ENCODE results near the gene CLDN3. TPM values are rescaled to one million over a fixed set of nuclear protein-coding genes. Genes with fewer than 3 reads are reported as not detected.

CLDN3 gene
- total RNA-seq (2021), result 16.5 and 16.9 TPM in 2 replicates
- long read RNA-seq, transcript CLDN3-201 (1 exons, 1,274 nt), result major isoform, 212 of 212 reads
- long read RNA-seq, partial matches to known transcripts, result 0 of 212 reads
- long read RNA-seq, other reads (novel, unspliced or antisense), result 0 of 212 reads

- peak within 1 kb of the TSS; percentile 79 to 84 for H3K4me3 Mint-ChIP-seq
- Histone ChIP-seq H3K4ac (ENCODE audit: low read depth, low read length) (no peak within 1 kb of the TSS; the same call in 1 of the 2 replicates), H3K56ac (ENCODE audit: insufficient read length, low read depth, low read length) (no peak within 1 kb of the TSS), H3K4me1 (ENCODE audit: insufficient read depth, low read length) (no peaks in the 10 kb centered on the region), H4K20me1 (ENCODE audit: control insufficient read depth, insufficient read depth, insufficient read length) (peaks cover 3% of the 10 kb centered on the region), H2BK12ac (ENCODE audit: insufficient read length, low read depth, low read length) (no peak within 1 kb of the TSS), H2AFZ (ENCODE audit: low read length) (no peak within 1 kb of the TSS), H3T11ph (ENCODE audit: low read length) (no peak within 1 kb of the TSS), H2BK5ac (ENCODE audit: insufficient read length, low read length) (no peak within 1 kb of the TSS), H3K27me3 (ENCODE audit: insufficient read depth, low read length) (peaks cover 2% of the 10 kb centered on the region; the same call in 1 of the 2 replicates), H3K9me3 (ENCODE audit: control insufficient read depth, low read depth, low read length) (no peaks in the 10 kb centered on the region), H2AK5ac (ENCODE audit: insufficient read length, low read length) (no peak within 1 kb of the TSS), H3K27ac (ENCODE audit: insufficient read length, low read depth, low read length) (no peak within 1 kb of the TSS), H2BK20ac (ENCODE audit: low read depth, low read length, poor library complexity, severe bottlenecking) (peak within 1 kb of the TSS; percentile 65), H3K9ac (ENCODE audit: extremely low read depth, insufficient read length, low read length) (peak within 1 kb of the TSS; percentile 8), H3K79me1 (ENCODE audit: insufficient read depth, low read depth, low read length, poor library complexity, severe bottlenecking) (no peaks in the 10 kb centered on the region), H3K23ac (ENCODE audit: insufficient read length, low read depth, low read length) (no peak within 1 kb of the TSS), H3K18ac (ENCODE audit: insufficient read length, low read depth, low read length) (peak within 1 kb of the TSS; percentile 66), H4K5ac (ENCODE audit: insufficient read length, low read depth, low read length) (peak within 1 kb of the TSS; percentile 2), H3K14ac (ENCODE audit: insufficient read depth, low read length) (peak within 1 kb of the TSS; percentile 88), H3K4me2 (ENCODE audit: insufficient read depth, insufficient read length, low read length) (peak within 1 kb of the TSS; percentile 73), H4K91ac (ENCODE audit: insufficient read length, low read depth, low read length) (peak within 1 kb of the TSS; percentile 87), H2BK120ac (ENCODE audit: low read depth, low read length, poor library complexity, severe bottlenecking) (no peak within 1 kb of the TSS), H4K8ac (replicated peaks; ENCODE audit: insufficient read length, low read depth, low read length) (no peak within 1 kb of the TSS), H3K23me2 (ENCODE audit: insufficient read length, low read depth, low read length, poor library complexity, severe bottlenecking) (peaks cover 19% of the 10 kb centered on the region), H2BK15ac (ENCODE audit: low read depth, low read length) (no peak within 1 kb of the TSS; the same call in 1 of the 2 replicates), H3K79me2 (ENCODE audit: insufficient read depth, low read length) (no peaks in the 10 kb centered on the region)
- WGBS (ENCODE audit: extremely low coverage, insufficient read length, low lambda C conversion rate), result no CpG with 5 or more reads among the region's 82 CpGs
- H3K27me3 Mint-ChIP-seq (ENCODE audit: low read depth), result peaks cover 8% of the 10 kb centered on the region
- H3K36me3 Mint-ChIP-seq (ENCODE audit: insufficient read depth in 1 of 3, low read depth in 3 of 3), result peaks cover 0 to 10% (median 4%) of the 10 kb centered on the region in 3 experiments; a peak in 3 of 7 replicates
- DNase-seq, result peak; percentile 96
- TF ChIP-seq CTCF (conservative IDR thresholded peaks at IDR 0.05), result no peak
- H3K9me3 Mint-ChIP-seq, result no peaks in the 10 kb centered on the region
- H3K4me1 Mint-ChIP-seq, result peaks cover 12 to 26% of the 10 kb centered on the region in 2 experiments
- peak within 1 kb of the TSS; percentile 40 to 90 (median 72); a peak in 4 of 7 replicates for H3K27ac Mint-ChIP-seq
Observed at GRCh38 chr7:73770002-73770859, at the start of gene CLDN3. CLDN3 (minus strand) TSS chr7:73770270; CDS start chr7:73770049, 221 bp downstream.
